ENCODE data around the gene HEBP1. TPM values are rescaled to one million over a fixed set of nuclear protein-coding genes. Genes with fewer than 3 reads are reported as not detected.

The HEBP1 gene
- total RNA-seq, 2 donors from 2014 or later: 30.0 to 40.3 TPM

GRCh38 chr12:13008741-13009380 is 8.8 kb upstream of the HEBP1 start:
- Histone ChIP-seq H3K4me3 (no peak overlapping the region), H3K9me3 (no peaks in the 10 kb centered on the region), H3K27me3 (replicated peaks; ENCODE audit: insufficient read depth) (no peaks in the 10 kb centered on the region), H3K36me3 (no peaks in the 10 kb centered on the region), H3K4me1 (replicated peaks) (no peaks in the 10 kb centered on the region), H3K27ac (no peak overlapping the region)
- 90% methylated on average over 5 of the region's 5 CpGs for WGBS
- intact Hi-C loops (cut with DNase I): no loop called here
- DNase-seq (ENCODE audit: low spot score): no peak
- TF ChIP-seq POLR2AphosphoS5 (IDR thresholded peaks at IDR 0.05) (no peak), POLR2A (IDR thresholded peaks at IDR 0.05) (no peak), CTCF (IDR thresholded peaks at IDR 0.05) (no peak)

GRCh38 chr12:13007496-13008233 is 7.6 kb upstream of the HEBP1 start:
- intact Hi-C loops (cut with DNase I): no loop called here
- 96% methylated on average over 7 of the region's 7 CpGs for WGBS
- H3K4me1 ChIP-seq (replicated peaks): no peaks in the 10 kb centered on the region
- no peak overlapping the region for H3K4me3 ChIP-seq
- no peak overlapping the region for H3K27ac ChIP-seq
- no peak for DNase-seq (ENCODE audit: low spot score)
- H3K36me3 ChIP-seq: no peaks in the 10 kb centered on the region
- no peaks in the 10 kb centered on the region for H3K27me3 ChIP-seq (replicated peaks; ENCODE audit: insufficient read depth)
- no peaks in the 10 kb centered on the region for H3K9me3 ChIP-seq
- no peak for TF ChIP-seq POLR2AphosphoS5 (IDR thresholded peaks at IDR 0.05)
- no peak for TF ChIP-seq CTCF (IDR thresholded peaks at IDR 0.05)
- TF ChIP-seq POLR2A (IDR thresholded peaks at IDR 0.05): no peak

GRCh38 chr12:13005649-13006048 is 5.6 kb upstream of the HEBP1 start:
- intact Hi-C loops (cut with DNase I): no loop called here
- TF ChIP-seq POLR2A (IDR thresholded peaks at IDR 0.05) (no peak), CTCF (IDR thresholded peaks at IDR 0.05) (no peak), POLR2AphosphoS5 (IDR thresholded peaks at IDR 0.05) (no peak)
- no peaks in the 10 kb centered on the region for H3K27me3 ChIP-seq (replicated peaks; ENCODE audit: insufficient read depth)
- no peaks in the 10 kb centered on the region for H3K36me3 ChIP-seq
- 92% methylated on average over 2 of the region's 2 CpGs for WGBS
- H3K27ac ChIP-seq: no peak overlapping the region
- H3K9me3 ChIP-seq: no peaks in the 10 kb centered on the region
- no peak overlapping the region for H3K4me3 ChIP-seq
- DNase-seq (ENCODE audit: low spot score): no peak
- H3K4me1 ChIP-seq (replicated peaks): no peaks in the 10 kb centered on the region

GRCh38 chr12:13004986-13005385 is 4.9 kb upstream of the HEBP1 start:
- intact Hi-C loops (cut with DNase I): loop anchor here (5.0 kb wide), 1 partner anchor 88 kb away; no protein-coding TSS in a partner anchor
- WGBS: 61% methylated on average over 3 of the region's 3 CpGs

More at GRCh38 chr12:13004986-13005385, 4.9 kb upstream of the HEBP1 start:
- Histone ChIP-seq H3K36me3 (no peaks in the 10 kb centered on the region), H3K27me3 (replicated peaks; ENCODE audit: insufficient read depth) (no peaks in the 10 kb centered on the region), H3K27ac (no peak overlapping the region), H3K4me3 (no peak overlapping the region), H3K9me3 (no peaks in the 10 kb centered on the region), H3K4me1 (replicated peaks) (no peaks in the 10 kb centered on the region)
- TF ChIP-seq CTCF (IDR thresholded peaks at IDR 0.05) (no peak), POLR2A (IDR thresholded peaks at IDR 0.05) (no peak), POLR2AphosphoS5 (IDR thresholded peaks at IDR 0.05) (no peak)
- no peak for DNase-seq (ENCODE audit: low spot score)

Measured in prostate gland (tissue), 2 donors.